Aortic smooth muscle cell (primary cell): Measurements from ENCODE around the gene HENMT1. TPM values are rescaled to one million over a fixed set of nuclear protein-coding genes. Genes with fewer than 3 reads are reported as not detected.

Experiments
- total RNA-seq: library from RNA; depleted of rRNA; stranded (reverse); fragments of >200 nt; gene quantifications from 2 replicates; pipeline ENCODE4 v1.2.3, GENCODE V29; 2014

Gene HENMT1
- total RNA-seq = 2.6 and 2.7 TPM in 2 replicates

DNA sequence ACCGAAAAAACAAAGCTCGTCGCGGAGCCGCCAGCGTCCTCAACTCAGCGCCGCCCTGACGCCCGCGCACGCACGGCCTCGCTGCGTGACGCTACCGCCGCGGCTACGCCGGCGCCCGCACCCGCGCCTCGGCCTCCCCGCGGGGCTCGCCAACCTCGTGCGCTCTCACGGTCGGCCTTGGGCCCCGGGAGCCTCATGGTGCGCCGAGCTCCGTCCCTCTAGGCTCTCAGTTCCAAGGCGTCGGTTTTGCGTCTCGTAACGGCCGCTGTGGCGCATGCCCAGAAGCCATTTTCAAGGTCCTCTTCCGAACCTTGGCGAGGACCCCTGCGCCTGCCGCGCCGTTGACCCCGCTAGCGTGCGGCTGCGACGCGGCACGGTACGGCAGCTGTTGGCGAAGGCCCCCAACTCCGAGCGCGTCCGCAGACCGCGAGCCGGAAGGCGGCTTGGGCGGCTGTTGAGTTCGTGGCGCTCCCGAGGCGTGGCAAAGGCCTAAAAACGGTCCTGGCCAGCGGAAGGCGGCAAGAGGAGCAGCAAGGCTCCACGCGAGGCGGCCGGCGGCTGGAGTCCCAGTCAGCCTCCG is at the start of gene HENMT1:
TSS of gene HENMT1 (minus strand) at position 64 of the 580 bp plus-strand sequence. CDS start 1,209 bp downstream, outside the sequence.

GRCh38 chr1:108691942-108692723 is 31.2 kb upstream of the HENMT1 start, which contains the start of gene PRPF38B:
PRPF38B (plus strand) TSS chr1:108692310; CDS start chr1:108692592, 282 bp downstream.

Other genes starting within 250 kb of the HENMT1 start
- gene NBPF6, start 210.8 kb downstream of the HENMT1 start, total RNA-seq = 0.06 TPM in 1 of 2 replicates, not detected in the other
- gene EEIG2, start 101.0 kb downstream of the HENMT1 start, total RNA-seq = 17.3 and 21.4 TPM in 2 replicates
- 11.6 and 14.2 TPM in 2 replicates for gene PRPF38B, start 31.2 kb upstream of the HENMT1 start, total RNA-seq
- gene FNDC7, start 51.8 kb upstream of the HENMT1 start, total RNA-seq = 0.25 and 0.26 TPM in 2 replicates
- 63.5 and 65.0 TPM in 2 replicates for gene STXBP3, start 85.6 kb upstream of the HENMT1 start, total RNA-seq
- 0.56 TPM in 1 of 2 replicates, not detected in the other for gene AKNAD1, start 196.0 kb upstream of the HENMT1 start, total RNA-seq
- gene GPSM2, start 215.9 kb upstream of the HENMT1 start, total RNA-seq = 25.4 and 32.4 TPM in 2 replicates